ENCODE data around the gene YEATS2. TPM values are rescaled to one million over a fixed set of nuclear protein-coding genes. Genes with fewer than 3 reads are reported as not detected.
"Not testable (repeated sequence)": the region's sequence is repeated elsewhere in the genome, so short reads cannot be mapped to it uniquely, and the experiment has no call there.

Gene YEATS2
- polyA plus RNA-seq, 1 donor (not counting 4 experiments of a cell fraction or from before 2014, with no cell fraction given) = 21.7 TPM

DNA sequence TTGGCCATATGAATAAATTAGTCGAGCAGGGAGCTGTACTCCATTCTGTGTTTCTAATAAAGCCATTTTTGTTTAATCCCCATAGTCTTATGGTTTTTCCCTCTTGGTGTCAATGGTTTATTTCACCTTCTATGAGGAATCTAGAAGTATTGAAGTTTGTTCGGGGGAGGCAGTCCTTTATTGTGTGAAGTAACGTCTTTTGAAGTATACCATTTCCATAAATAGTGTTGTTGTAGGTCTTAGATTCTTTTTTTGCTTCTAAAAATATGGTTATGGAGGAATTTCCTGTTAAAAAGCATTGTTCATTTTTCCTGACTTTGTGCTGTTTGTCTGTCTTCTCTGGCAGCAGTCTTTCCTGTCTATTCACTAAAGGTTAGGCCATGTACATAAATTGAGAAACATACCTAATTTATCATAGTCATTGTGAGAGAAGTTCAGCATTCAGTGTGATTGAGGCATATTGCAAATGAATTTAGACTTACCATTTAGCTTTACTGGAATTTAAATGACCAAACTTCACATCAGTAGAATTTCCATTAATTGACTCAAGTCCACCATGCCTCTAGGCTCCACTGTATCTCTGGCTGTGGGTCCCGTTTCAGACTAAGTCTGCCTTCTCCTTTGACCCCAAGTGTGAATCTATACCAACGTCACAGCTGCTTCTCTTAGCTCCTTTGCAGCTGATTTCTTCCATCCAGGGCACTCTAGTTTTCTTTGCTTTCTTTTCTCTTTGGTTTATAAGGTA lies 37.3 kb downstream of the YEATS2 start:
- H3K9ac ChIP-seq (ENCODE audit: control insufficient read depth, extremely low read depth, insufficient read depth, low read length) = no peak overlapping the region
- FAIRE-seq = no peak
- dilution Hi-C loops (cut with MboI; ENCODE audit: extremely low pct_ligation_motif_present, low sequenced_read_pairs) = no loop called here
- H3K79me2 ChIP-seq (ENCODE audit: control insufficient read depth, insufficient read depth, low read length) = peaks cover 3% of the 10 kb centered on the region
- H3K4me1 ChIP-seq (ENCODE audit: control insufficient read depth, extremely low read depth, insufficient read depth, low read length) = no peaks in the 10 kb centered on the region
- no peak overlapping the region for H3K4me3 ChIP-seq (ENCODE audit: control insufficient read depth in 2 of 3, extremely low read depth in 1 of 3, insufficient read depth in 2 of 3, low read depth in 1 of 3, low read length in 3 of 3)
- H3K36me3 ChIP-seq (ENCODE audit: control insufficient read depth in 2 of 2, extremely low read depth in 1 of 2, insufficient read depth in 2 of 2, low read length in 2 of 2) = peaks cover 15 to 18% of the 10 kb centered on the region in 2 experiments
- no peaks in the 10 kb centered on the region for H3K9me1 ChIP-seq (ENCODE audit: control insufficient read depth, extremely low read depth, insufficient read depth, low read length)
- TF ChIP-seq CTCF (optimal IDR thresholded peaks at IDR 0.05 in 1 of 3, IDR thresholded peaks at IDR 0.05 in 1 of 3, conservative IDR thresholded peaks at IDR 0.05 in 1 of 3; ENCODE audit: extremely low read depth in 1 of 3, insufficient read depth in 2 of 3, low read length in 3 of 3) (no peak), EZH2 (IDR thresholded peaks at IDR 0.05; ENCODE audit: low read length) (no peak)
- DNase-seq (ENCODE audit: low read depth, low spot score) = no peak
- H4K20me1 ChIP-seq (ENCODE audit: control insufficient read depth, extremely low read depth, insufficient read depth, low read length) = no peaks in the 10 kb centered on the region
- no peaks in the 10 kb centered on the region for H3K9me3 ChIP-seq (ENCODE audit: control insufficient read depth, low read depth, low read length)
- no peaks in the 10 kb centered on the region for H3K27me3 ChIP-seq (ENCODE audit: control insufficient read depth, extremely low read depth, insufficient read depth, low read length)
- H3K27ac ChIP-seq (ENCODE audit: control insufficient read depth, insufficient read depth, low read length) = no peak overlapping the region
- no peak overlapping the region for H3K4me2 ChIP-seq (ENCODE audit: control insufficient read depth, extremely low read depth, insufficient read depth, low read depth, low read length)
- no peak overlapping the region for H2AFZ ChIP-seq (ENCODE audit: control insufficient read depth, low read length)

DNA sequence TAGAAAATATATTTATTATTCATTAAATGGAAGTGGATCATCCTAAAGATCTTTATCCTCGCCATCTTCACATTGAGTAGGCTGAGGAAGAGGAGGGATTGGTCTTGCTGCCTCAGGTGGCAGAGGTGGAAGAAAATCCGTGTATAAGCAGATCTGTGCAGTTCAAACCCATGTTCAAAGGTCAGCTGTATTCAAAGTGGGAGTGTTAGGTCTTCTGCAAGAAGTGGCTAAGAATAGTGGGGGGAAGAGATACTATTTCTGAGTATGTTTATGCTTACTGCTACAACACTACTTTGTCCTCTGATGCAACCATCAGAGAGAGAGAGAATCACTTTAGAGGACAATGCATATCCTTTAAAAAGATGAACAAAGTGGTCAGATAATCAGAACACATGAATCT lies 39.5 kb downstream of the YEATS2 start:
- H3K4me1 ChIP-seq (ENCODE audit: control insufficient read depth, extremely low read depth, insufficient read depth, low read length) = no peaks in the 10 kb centered on the region
- H3K36me3 ChIP-seq (ENCODE audit: control insufficient read depth in 2 of 2, extremely low read depth in 1 of 2, insufficient read depth in 2 of 2, low read length in 2 of 2) = peaks cover 10 to 14% of the 10 kb centered on the region in 2 experiments
- FAIRE-seq (no peak), DNase-seq (ENCODE audit: low read depth, low spot score) (no peak)
- dilution Hi-C loops (cut with MboI; ENCODE audit: extremely low pct_ligation_motif_present, low sequenced_read_pairs) = no loop called here
- TF ChIP-seq EZH2 (IDR thresholded peaks at IDR 0.05; ENCODE audit: low read length) = no peak
- no peak for TF ChIP-seq CTCF (optimal IDR thresholded peaks at IDR 0.05 in 1 of 3, IDR thresholded peaks at IDR 0.05 in 1 of 3, conservative IDR thresholded peaks at IDR 0.05 in 1 of 3; ENCODE audit: extremely low read depth in 1 of 3, insufficient read depth in 2 of 3, low read length in 3 of 3)
- H3K4me2 ChIP-seq (ENCODE audit: control insufficient read depth, extremely low read depth, insufficient read depth, low read depth, low read length) = no peak overlapping the region
- no peaks in the 10 kb centered on the region for H3K9me3 ChIP-seq (ENCODE audit: control insufficient read depth, low read depth, low read length)
- no peak overlapping the region for H3K4me3 ChIP-seq (ENCODE audit: control insufficient read depth in 2 of 3, extremely low read depth in 1 of 3, insufficient read depth in 2 of 3, low read depth in 1 of 3, low read length in 3 of 3)
- no peak overlapping the region for H2AFZ ChIP-seq (ENCODE audit: control insufficient read depth, low read length)
- no peak overlapping the region for H3K9ac ChIP-seq (ENCODE audit: control insufficient read depth, extremely low read depth, insufficient read depth, low read length)
- H3K27ac ChIP-seq (ENCODE audit: control insufficient read depth, insufficient read depth, low read length) = no peak overlapping the region
- no peaks in the 10 kb centered on the region for H4K20me1 ChIP-seq (ENCODE audit: control insufficient read depth, extremely low read depth, insufficient read depth, low read length)
- no peaks in the 10 kb centered on the region for H3K27me3 ChIP-seq (ENCODE audit: control insufficient read depth, extremely low read depth, insufficient read depth, low read length)
- H3K9me1 ChIP-seq (ENCODE audit: control insufficient read depth, extremely low read depth, insufficient read depth, low read length) = no peaks in the 10 kb centered on the region
- peaks cover 3% of the 10 kb centered on the region for H3K79me2 ChIP-seq (ENCODE audit: control insufficient read depth, insufficient read depth, low read length)

DNA sequence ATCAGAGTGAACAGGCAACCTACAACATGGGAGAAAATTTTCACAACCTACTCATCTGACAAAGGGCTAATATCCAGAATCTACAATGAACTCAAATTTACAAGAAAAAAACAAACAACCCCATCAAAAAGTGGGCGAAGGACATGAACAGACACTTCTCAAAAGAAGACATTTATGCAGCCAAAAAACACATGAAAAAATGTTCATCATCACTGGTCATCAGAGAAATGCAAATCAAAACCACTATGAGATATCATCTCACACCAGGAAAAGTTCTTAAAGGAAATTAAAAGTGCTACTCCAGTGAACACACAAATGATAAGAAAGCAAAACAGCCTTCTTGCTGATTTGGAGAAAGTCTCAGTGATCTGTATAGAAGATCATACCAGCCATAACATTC lies 42.6 kb downstream of the YEATS2 start:
- H2AFZ ChIP-seq (ENCODE audit: control insufficient read depth, low read length); dilution Hi-C loops (cut with MboI; ENCODE audit: extremely low pct_ligation_motif_present, low sequenced_read_pairs); H3K9ac ChIP-seq (ENCODE audit: control insufficient read depth, extremely low read depth, insufficient read depth, low read length); H3K27ac ChIP-seq (ENCODE audit: control insufficient read depth, insufficient read depth, low read length); H3K4me1 ChIP-seq (ENCODE audit: control insufficient read depth, extremely low read depth, insufficient read depth, low read length); H3K4me2 ChIP-seq (ENCODE audit: control insufficient read depth, extremely low read depth, insufficient read depth, low read depth, low read length); H3K9me3 ChIP-seq (ENCODE audit: control insufficient read depth, low read depth, low read length); FAIRE-seq; H3K79me2 ChIP-seq (ENCODE audit: control insufficient read depth, insufficient read depth, low read length); H3K4me3 ChIP-seq (ENCODE audit: control insufficient read depth in 2 of 3, extremely low read depth in 1 of 3, insufficient read depth in 2 of 3, low read depth in 1 of 3, low read length in 3 of 3); H3K27me3 ChIP-seq (ENCODE audit: control insufficient read depth, extremely low read depth, insufficient read depth, low read length); H4K20me1 ChIP-seq (ENCODE audit: control insufficient read depth, extremely low read depth, insufficient read depth, low read length); DNase-seq (ENCODE audit: low read depth, low spot score); H3K9me1 ChIP-seq (ENCODE audit: control insufficient read depth, extremely low read depth, insufficient read depth, low read length): not testable (repeated sequence)
- H3K36me3 ChIP-seq (ENCODE audit: control insufficient read depth in 2 of 2, extremely low read depth in 1 of 2, insufficient read depth in 2 of 2, low read length in 2 of 2) = peaks cover 10 to 16% of the 10 kb centered on the region in 2 experiments
